Uterus (tissue), 4 donors: Measurements from ENCODE around the gene POLR3H. TPM values are rescaled to one million over a fixed set of nuclear protein-coding genes. Genes with fewer than 3 reads are reported as not detected.

ENCODE experiments used
- DNase-seq, 2 donors: peaks; one replicate each; pipeline ENCODE4 v3.0.0-alpha.2; 2019 to 2020
- H3K27ac ChIP-seq, 2 donors: fragments of 200-600 bp; sonication (generic); 1 replicate in 1 of 2; 2 replicates in 1 of 2; pipeline ENCODE4 v1.5.1; 2016 to 2018
- H3K27me3 ChIP-seq, 2 donors: fragments of 200-600 bp; sonication (generic); one replicate each; pipeline ENCODE4 v1.5.1; 2018 to 2019; ENCODE audit warnings: control low read depth in 1 of 2
- H3K36me3 ChIP-seq, 2 donors: fragments of 200-600 bp; sonication (generic); one replicate each; pipeline ENCODE4 v1.5.1; 2019; ENCODE audit warnings: control low read depth in 1 of 2
- H3K4me1 ChIP-seq, 2 donors: fragments of 200-600 bp; sonication (generic); one replicate each; pipeline ENCODE4 v1.5.1; 2018 to 2019; ENCODE audit warnings: control low read depth in 1 of 2
- H3K4me3 ChIP-seq, 2 donors: fragments of 200-600 bp; sonication (generic); 1 replicate in 1 of 2; 2 replicates in 1 of 2; pipeline ENCODE4 v1.5.1; 2018 to 2019; ENCODE audit warnings: mild to moderate bottlenecking in 1 of 2
- H3K9me3 ChIP-seq, 2 donors: fragments of 200-600 bp; sonication (generic); one replicate each; pipeline ENCODE4 v1.5.1; 2019; ENCODE audit warnings: control low read depth in 1 of 2
- CTCF ChIP-seq, 4 experiments: fragments of 200-600 bp in 2 of 4; fragments of 450-650 bp in 2 of 4; sonication (generic) in 2 of 4; IDR thresholded peaks; one replicate each; pipeline ENCODE4 v1.5.1; 2016 to 2019; ENCODE audit warnings: antibody characterized with exemption in 4 of 4, mild to moderate bottlenecking in 2 of 4, moderate library complexity in 1 of 4
- POLR2A ChIP-seq, 2 donors: fragments of 450-650 bp; IDR thresholded peaks; one replicate each; pipeline ENCODE4 v1.6.1; 2016; ENCODE audit warnings: antibody characterized with exemption in 2 of 2, mild to moderate bottlenecking in 1 of 2, moderate library complexity in 1 of 2
- intact Hi-C: fragments of 100-400 bp; cut with DNase I; formaldehyde crosslinking; loops from one replicate; pipeline ENCODE4 v1.15.1; 2023; ENCODE audit warnings: low total_unique reads
- total RNA-seq, 4 donors: library from RNA; depleted of rRNA in 3 of 4; stranded (reverse); fragments of >200 nt in 3 of 4; gene quantifications; one replicate each; pipeline versions ENCODE4 v1.1.0 to v1.2.4, GENCODE V29; 2014 to 2023
- donor health status: DM: yes; HTN: yes; CAD: no.

Gene POLR3H
- total RNA-seq, 4 donors from 2014 or later = 3.2 to 41.9 (median 16.6) TPM

GRCh38 chr22:41485033-41485432 is 59.2 kb downstream of the POLR3H start:
- TF ChIP-seq CTCF (IDR thresholded peaks at IDR 0.05) (no peak), POLR2A (IDR thresholded peaks at IDR 0.05) (no peak)
- Histone ChIP-seq H3K4me1 (peaks cover 14% of the 10 kb centered on the region in 2 donors), H3K4me3 (no peak overlapping the region), H3K27me3 (no peaks in the 10 kb centered on the region), H3K36me3 (no peaks in the 10 kb centered on the region), H3K27ac (no peak overlapping the region), H3K9me3 (no peaks in the 10 kb centered on the region)
- intact Hi-C loops = no loop called here
- DNase-seq = no peak

GRCh38 chr22:41482319-41482935 is 61.8 kb downstream of the POLR3H start:
- peak overlapping the region; percentile 68 to 78 for H3K27ac ChIP-seq
- TF ChIP-seq CTCF (IDR thresholded peaks at IDR 0.05) (no peak), POLR2A (IDR thresholded peaks at IDR 0.05) (no peak)
- H3K4me1 ChIP-seq = peaks cover 14 to 20% of the 10 kb centered on the region in 2 donors
- no peak for DNase-seq
- no peaks in the 10 kb centered on the region for H3K36me3 ChIP-seq
- no peaks in the 10 kb centered on the region for H3K9me3 ChIP-seq
- H3K27me3 ChIP-seq = no peaks in the 10 kb centered on the region
- intact Hi-C loops = no loop called here
- H3K4me3 ChIP-seq = no peak overlapping the region

GRCh38 chr22:41481925-41482318 is 62.3 kb downstream of the POLR3H start:
- intact Hi-C loops = no loop called here
- DNase-seq = no peak
- H3K9me3 ChIP-seq = no peaks in the 10 kb centered on the region
- H3K4me1 ChIP-seq = peaks cover 14 to 20% of the 10 kb centered on the region in 2 donors
- TF ChIP-seq CTCF (IDR thresholded peaks at IDR 0.05) = no peak
- no peak for TF ChIP-seq POLR2A (IDR thresholded peaks at IDR 0.05)
- no peak overlapping the region for H3K4me3 ChIP-seq
- peak overlapping the region; percentile 68 to 78 for H3K27ac ChIP-seq
- H3K27me3 ChIP-seq = no peaks in the 10 kb centered on the region
- H3K36me3 ChIP-seq = no peaks in the 10 kb centered on the region

- peak; percentile 39 to 43 for DNase-seq
- intact Hi-C loops = no loop called here
- Histone ChIP-seq H3K4me3 (no peak overlapping the region), H3K27me3 (no peaks in the 10 kb centered on the region), H3K36me3 (no peaks in the 10 kb centered on the region), H3K4me1 (peaks cover 14 to 20% of the 10 kb centered on the region in 2 donors), H3K9me3 (no peaks in the 10 kb centered on the region), H3K27ac (peak overlapping the region; percentile 68 to 78)
- TF ChIP-seq CTCF (IDR thresholded peaks at IDR 0.05) (no peak), POLR2A (IDR thresholded peaks at IDR 0.05) (no peak)
Observed at GRCh38 chr22:41481131-41481830, 63.0 kb downstream of the POLR3H start.

- peaks cover 14 to 20% of the 10 kb centered on the region in 2 donors for H3K4me1 ChIP-seq
- intact Hi-C loops = no loop called here
- H3K36me3 ChIP-seq = no peaks in the 10 kb centered on the region
- H3K27me3 ChIP-seq = no peaks in the 10 kb centered on the region
- peak overlapping the region; percentile 68 to 78 for H3K27ac ChIP-seq
- no peak for DNase-seq
- no peak overlapping the region for H3K4me3 ChIP-seq
- TF ChIP-seq CTCF (IDR thresholded peaks at IDR 0.05) = no peak
- no peak for TF ChIP-seq POLR2A (IDR thresholded peaks at IDR 0.05)
- no peaks in the 10 kb centered on the region for H3K9me3 ChIP-seq
Observed at GRCh38 chr22:41480397-41480735, 63.9 kb downstream of the POLR3H start.
